Stimulated activated CD8-positive, alpha-beta memory T cell treated with anti-CD3 and anti-CD28 coated beads, Interleukin-12 subunit alpha, Interleukin-12 subunit beta, amount 100 ng/mL, for 24 hours (primary cell): ENCODE data around the gene MFAP4.
A peak's percentile ranks its signal among the peaks of the same experiment; 100 is the strongest.
"Not testable (repeated sequence)": the region's sequence is repeated elsewhere in the genome, so short reads cannot be mapped to it uniquely, and the experiment has no call there.

Source experiments
- DNase-seq: peaks from one replicate; pipeline ENCODE4 v3.0.0-alpha.2; 2020; ENCODE audit errors: extremely low read depth

MFAP4 gene

GRCh38 chr17:19370493-19370960, 16.5 kb downstream of the MFAP4 start:
- DNase-seq, result no peak

DNA sequence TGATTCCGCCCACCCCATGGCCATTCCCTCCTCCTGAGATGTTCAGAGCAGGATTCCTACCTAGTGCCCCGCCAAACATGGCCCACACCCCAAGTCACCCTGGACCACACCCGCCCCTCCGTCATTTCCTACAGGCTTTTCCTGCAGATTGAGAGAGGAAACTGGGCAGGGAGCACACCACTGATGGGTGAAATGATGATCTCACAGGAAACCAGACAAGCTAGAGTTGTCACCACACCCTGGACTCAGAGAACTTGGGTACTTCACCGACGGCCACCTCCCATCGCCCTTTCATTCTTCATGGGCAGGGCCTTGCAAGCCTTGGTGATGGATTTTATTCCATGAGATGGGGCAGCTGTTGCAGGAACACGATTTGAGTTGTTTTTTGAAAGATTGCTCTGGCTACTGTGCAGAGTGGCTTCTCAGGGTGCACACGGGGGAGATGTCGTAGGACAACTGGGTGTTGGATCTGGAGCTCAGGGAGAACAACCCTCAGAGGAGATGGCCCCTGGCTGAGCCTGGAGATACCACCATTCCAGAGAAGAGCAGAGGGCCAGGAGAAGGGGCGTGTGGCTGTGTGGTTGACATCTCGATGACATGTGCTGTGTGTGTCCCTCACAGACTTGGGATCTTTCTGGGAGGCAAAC, 17.0 kb downstream of the MFAP4 start:
- no peak for DNase-seq

DNA sequence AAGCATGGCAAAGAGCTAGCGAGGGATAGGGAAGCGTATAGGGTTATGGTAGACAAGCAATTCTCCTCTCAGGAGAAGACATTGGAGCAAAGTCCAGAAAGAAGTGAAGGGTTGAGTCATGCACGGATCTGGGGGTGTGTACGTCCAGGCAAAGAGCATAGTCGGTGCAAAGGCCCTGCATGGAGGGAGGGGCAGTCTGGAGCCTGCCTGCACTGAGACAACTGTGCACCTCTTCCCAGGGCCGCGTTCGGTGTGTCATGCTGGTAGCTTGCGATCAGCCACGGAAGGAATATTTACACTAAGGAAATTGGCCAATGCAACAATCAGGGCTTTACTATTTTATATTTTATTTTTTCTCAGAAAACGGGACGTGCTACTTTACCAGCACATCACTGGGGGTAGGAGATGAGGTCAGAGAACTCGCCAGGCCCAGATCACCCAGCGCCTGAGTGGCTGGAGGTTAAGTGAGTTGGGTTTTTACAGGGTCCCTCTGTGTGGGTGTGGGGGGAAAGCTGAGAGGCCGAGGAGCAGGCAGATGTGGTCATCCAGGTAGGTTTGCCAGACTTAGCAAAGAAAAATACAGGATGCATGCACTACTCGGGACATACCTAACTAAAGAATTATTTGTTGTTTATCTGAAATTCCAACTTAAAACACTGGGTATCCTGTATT, 17.7 kb downstream of the MFAP4 start:
- no peak for DNase-seq

DNA sequence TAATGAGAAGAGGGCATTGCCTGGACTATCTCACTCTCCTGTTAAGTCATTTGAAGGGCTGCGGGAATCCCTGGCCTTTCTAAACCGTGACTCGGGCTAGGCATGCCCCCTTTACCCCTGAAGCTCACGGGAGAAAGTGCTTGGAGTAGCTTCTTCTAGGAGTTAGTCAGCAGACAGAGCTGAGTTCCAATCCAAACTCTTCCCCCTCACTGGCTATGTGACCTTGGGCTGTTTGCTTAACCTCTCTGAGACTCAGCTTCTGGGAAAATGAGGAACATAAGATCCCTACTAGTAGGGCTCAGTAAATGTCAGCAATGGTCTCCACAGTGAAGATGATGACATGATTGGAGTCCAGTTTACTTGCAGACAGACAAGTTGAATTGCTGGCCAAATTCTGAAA, 18.8 kb downstream of the MFAP4 start:
- DNase-seq, result no peak

DNA sequence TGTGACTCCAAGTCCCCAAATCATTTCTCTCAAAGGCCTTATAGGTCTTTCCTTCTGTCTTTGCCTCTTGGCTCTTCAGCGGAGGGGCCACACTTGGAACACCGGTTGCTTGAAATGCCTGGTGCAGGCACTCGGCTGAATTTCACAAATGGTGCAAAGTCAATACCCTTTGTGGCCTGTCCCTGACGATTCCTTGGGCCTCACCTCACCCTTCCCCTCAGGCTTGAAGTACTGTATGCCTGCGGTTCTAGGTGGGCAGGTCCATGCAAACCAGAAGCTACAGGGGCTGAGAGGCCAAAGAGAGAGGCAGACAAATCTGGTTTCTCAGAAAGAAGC, 20.4 kb downstream of the MFAP4 start:
- no peak for DNase-seq

GRCh38 chr17:19365833-19366636, 21.0 kb downstream of the MFAP4 start:
- DNase-seq, result no peak

GRCh38 chr17:19365499-19365817, 21.5 kb downstream of the MFAP4 start:
- no peak for DNase-seq

GRCh38 chr17:19364699-19365498, 22.1 kb downstream of the MFAP4 start:
- no peak for DNase-seq

DNA sequence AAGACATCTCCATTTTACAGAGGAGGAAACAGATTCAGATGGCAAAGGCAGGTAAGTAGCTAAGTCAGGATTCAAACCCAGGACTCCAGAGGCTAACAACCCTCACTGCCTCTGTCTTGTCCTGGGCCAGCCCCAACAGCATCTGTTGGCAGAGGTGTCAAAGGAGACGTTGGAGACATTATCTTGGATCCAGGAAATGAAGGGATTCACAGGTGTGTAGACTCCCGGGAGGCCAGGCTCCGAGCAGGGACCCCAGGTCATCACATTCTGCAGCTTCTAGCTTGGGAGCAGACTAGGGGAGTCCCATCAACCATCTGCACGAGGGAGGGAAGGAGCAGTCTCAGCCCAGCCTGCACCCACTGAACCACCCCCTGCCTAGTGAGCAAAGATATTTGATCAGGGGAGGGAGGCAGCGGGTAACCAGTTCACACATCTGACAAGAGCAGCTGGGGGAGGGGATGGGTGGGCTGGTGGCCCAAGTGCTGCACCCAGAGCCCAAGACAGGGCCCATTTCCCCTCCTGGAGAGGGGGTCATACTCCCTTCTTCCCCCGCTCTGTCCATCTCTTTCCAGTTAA, 23.4 kb downstream of the MFAP4 start:
- DNase-seq, result no peak

- no peak for DNase-seq
These were observed 23.9 kb downstream of the MFAP4 start for GRCh38 chr17:19363114-19363438.

GRCh38 chr17:19362277-19363113, 24.5 kb downstream of the MFAP4 start, which contains the start of gene B9D1:
Gene B9D1 (minus strand): TSS chr17:19362723. CDS start chr17:19362569, 154 bp downstream.
- peak; percentile 76 for DNase-seq

DNA sequence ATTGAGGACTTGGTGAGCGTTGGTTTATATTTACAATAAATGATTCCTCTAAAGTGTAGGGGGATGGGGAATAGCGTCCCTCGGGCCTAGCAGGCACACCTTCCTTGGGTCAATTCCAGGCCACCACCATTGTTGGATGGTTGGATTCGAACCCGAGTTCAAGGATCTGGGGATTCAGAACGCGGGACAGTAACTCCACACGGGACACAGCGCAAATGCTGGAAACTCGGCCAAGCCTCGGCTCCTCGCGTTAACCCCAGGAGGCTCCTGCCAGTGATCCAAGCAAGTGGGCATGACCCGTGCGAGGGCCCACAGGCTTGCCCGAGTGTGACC, 25.1 kb downstream of the MFAP4 start:
- DNase-seq, result no peak

DNA sequence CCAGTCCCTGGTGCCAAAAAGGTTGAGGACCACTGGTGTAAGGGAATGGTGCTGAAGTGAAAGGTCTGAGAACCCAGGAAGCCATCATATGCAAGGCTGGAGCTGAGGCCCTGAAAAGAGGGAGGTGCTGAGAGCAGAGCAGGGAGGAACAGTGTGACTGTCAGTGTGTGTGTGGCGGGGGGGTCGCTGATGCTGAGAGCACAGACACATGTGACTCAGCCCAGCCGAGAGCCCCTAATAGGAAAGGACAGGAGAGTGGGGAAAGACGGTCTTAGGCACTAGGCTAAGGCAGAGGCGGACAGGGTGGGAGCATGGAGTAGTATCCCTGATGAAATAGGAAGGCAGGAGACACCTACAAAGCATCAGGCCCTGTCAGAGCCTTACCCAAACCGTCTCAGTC, 25.7 kb downstream of the MFAP4 start:
- no peak for DNase-seq

GRCh38 chr17:19360772-19361171, 26.2 kb downstream of the MFAP4 start:
- DNase-seq, result no peak

DNA sequence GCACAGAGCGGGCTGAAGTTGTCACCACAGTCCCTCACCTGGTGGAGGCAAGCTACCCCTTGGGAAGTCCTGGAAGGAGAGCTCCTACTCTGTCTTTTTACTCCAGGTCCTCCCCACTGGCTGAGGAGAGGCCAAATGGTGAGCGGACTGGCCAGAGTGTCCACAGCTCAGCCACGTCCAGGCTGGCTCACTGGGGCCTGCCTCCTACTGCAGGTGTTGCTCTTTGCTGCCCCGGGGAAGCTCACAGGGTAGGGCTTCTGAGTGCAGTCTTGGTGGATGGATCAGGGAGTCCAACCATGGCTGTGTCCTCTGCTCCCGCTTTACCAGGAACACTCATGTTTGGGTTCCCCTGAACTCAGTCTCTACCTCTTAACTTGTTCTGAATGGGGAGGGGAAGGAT, 27.1 kb downstream of the MFAP4 start:
- DNase-seq, result no peak

GRCh38 chr17:19359151-19359550, 27.8 kb downstream of the MFAP4 start:
- no peak for DNase-seq

GRCh38 chr17:19357761-19358160, 29.2 kb downstream of the MFAP4 start:
- DNase-seq, result no peak

- no peak for DNase-seq
These were observed 29.6 kb downstream of the MFAP4 start for GRCh38 chr17:19357351-19357750.

- no peak for DNase-seq
These were observed 32.2 kb downstream of the MFAP4 start for GRCh38 chr17:19354748-19355147.

DNA sequence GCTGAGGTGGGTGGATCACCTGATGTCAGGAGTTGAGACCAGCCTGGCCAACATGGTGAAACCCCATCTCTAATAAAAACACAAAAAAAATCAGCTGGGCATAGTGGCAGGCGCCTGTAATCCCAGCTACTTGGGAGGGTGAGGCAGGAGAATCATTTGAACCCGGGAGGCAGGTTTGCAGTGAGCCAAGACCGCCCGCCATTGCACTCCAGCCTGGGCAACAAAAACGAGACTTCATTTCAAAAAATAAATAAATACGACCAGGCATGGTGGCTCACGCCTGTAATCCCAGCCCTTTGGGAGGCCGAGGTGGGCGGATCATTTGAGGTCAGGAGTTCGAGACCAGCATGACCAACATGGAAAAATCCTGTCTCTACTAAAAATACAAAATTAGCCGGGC, 33.6 kb downstream of the MFAP4 start:
- DNase-seq, result not testable (repeated sequence)

GRCh38 chr17:19348806-19349205, 38.2 kb downstream of the MFAP4 start:
- DNase-seq, result no peak
